MM.1S (cell line): ENCODE results near the gene DPP9.

Experiments
- CTCF ChIP-seq: fragments of 300-600 bp; sonication (generic); IDR thresholded peaks from 2 replicates; pipeline ENCODE4 v1.5.1; 2016; ENCODE audit warnings: antibody characterized with exemption, low read length, mixed read lengths
- EZH2 ChIP-seq: fragments of 300-600 bp; sonication (generic); optimal IDR thresholded peaks from 2 replicates; pipeline ENCODE3; 2017; ENCODE audit warnings: low read depth, mild to moderate bottlenecking, antibody characterized with exemption, low read length, mixed read lengths
- EZH2phosphoT487 ChIP-seq: fragments of 300-600 bp; sonication (generic); IDR thresholded peaks from 2 replicates; pipeline ENCODE4 v1.6.1; 2018; ENCODE audit warnings: antibody characterized with exemption, low read length

- no peak for TF ChIP-seq CTCF
- TF ChIP-seq EZH2, result no peak
- no peak for TF ChIP-seq EZH2phosphoT487
Observed at GRCh38 chr19:4720037-4720700, 3.5 kb downstream of the DPP9 start.
